GM19025 (cell line): Measurements from ENCODE around the gene C14orf132.
"Not testable (repeated sequence)": the region's sequence is repeated elsewhere in the genome, so short reads cannot be mapped to it uniquely, and the experiment has no call there.

Experiments
- ATAC-seq: cut with Tn5 transposase; IDR thresholded peaks from one replicate; pipeline ENCODE4 v1.9.1; 2021; ENCODE audit warnings: mild to moderate bottlenecking, low read depth, moderate library complexity; ENCODE audit not compliant: unreplicated experiment

The C14orf132 gene

GRCh38 chr14:96038920-96039632 is at the start of gene C14orf132:
Gene C14orf132, plus strand, starts transcription at chr14:96039362. Its CDS starts 139 bp downstream, at chr14:96039501.
- no peak for ATAC-seq

- no peak for ATAC-seq
These were observed 45.2 kb upstream of the C14orf132 start for GRCh38 chr14:95993768-95994592.

- ATAC-seq = no peak
These were observed 44.6 kb upstream of the C14orf132 start for GRCh38 chr14:95994593-95994928.

GRCh38 chr14:95998656-95999055 is 40.5 kb upstream of the C14orf132 start:
- no peak for ATAC-seq

GRCh38 chr14:96001866-96002497 is 37.2 kb upstream of the C14orf132 start:
- no peak for ATAC-seq

- no peak for ATAC-seq
These were observed 36.7 kb upstream of the C14orf132 start for GRCh38 chr14:96002498-96002884.

GRCh38 chr14:96011131-96011530 is 28.0 kb upstream of the C14orf132 start:
- ATAC-seq = no peak

- no peak for ATAC-seq
These were observed 27.6 kb upstream of the C14orf132 start for GRCh38 chr14:96011607-96012006.

- ATAC-seq = not testable (repeated sequence)
These were observed 26.4 kb upstream of the C14orf132 start for GRCh38 chr14:96012757-96013156.

- no peak for ATAC-seq
These were observed 25.0 kb upstream of the C14orf132 start for GRCh38 chr14:96014176-96014575.

- ATAC-seq = no peak
These were observed 22.5 kb upstream of the C14orf132 start for GRCh38 chr14:96016501-96017160.

GRCh38 chr14:96017882-96018281 is 21.3 kb upstream of the C14orf132 start:
- no peak for ATAC-seq

GRCh38 chr14:96027431-96028355 is 11.5 kb upstream of the C14orf132 start:
- no peak for ATAC-seq

GRCh38 chr14:96029089-96029645 is 10.0 kb upstream of the C14orf132 start:
- no peak for ATAC-seq

GRCh38 chr14:96030108-96030760 is 8.9 kb upstream of the C14orf132 start:
- ATAC-seq = no peak

- ATAC-seq = no peak
These were observed 7.5 kb upstream of the C14orf132 start for GRCh38 chr14:96031691-96032090.

- ATAC-seq = no peak
These were observed 3.7 kb upstream of the C14orf132 start for GRCh38 chr14:96035456-96035855.

- ATAC-seq = no peak
These were observed 1.1 kb upstream of the C14orf132 start for GRCh38 chr14:96037891-96038557.

GRCh38 chr14:96038558-96038919 is 623 bp upstream of the C14orf132 start:
- ATAC-seq = no peak
